ENCODE measurements around the gene MAPK4. TPM values are rescaled to one million over a fixed set of nuclear protein-coding genes. Genes with fewer than 3 reads are reported as not detected.

MAPK4 gene
- total RNA-seq, 1 experiment from 2014 or later = 0.21 TPM

DNA sequence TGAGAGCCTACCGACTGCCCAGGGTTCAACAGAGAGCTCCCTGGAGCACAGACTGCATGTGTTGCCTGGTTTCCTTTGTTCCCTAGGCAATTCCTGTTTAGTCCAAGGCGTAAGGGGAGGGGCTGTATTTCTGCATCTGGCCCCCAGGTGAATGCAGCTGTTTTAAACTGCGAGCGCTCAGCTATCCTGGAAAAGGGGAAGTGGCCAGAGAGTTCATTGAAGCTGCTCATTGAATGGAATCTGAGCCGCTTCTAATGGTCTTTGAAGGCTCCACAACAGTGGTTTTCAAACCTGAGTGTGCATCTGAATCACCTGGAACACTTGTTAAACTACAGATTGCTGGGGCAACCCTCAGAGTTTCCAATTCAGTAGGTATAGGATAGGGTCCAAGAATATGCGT, 18.1 kb downstream of the MAPK4 start:
- intact Hi-C loops (cut with micrococcal nuclease) = loop anchor here (2.0 to 10.0 kb wide), 2 partner anchors 67 to 207 kb away; no protein-coding TSS in a partner anchor
- Mint-ChIP-seq H3K27ac (ENCODE audit: low read depth, unreplicated experiment) (no peak overlapping the region), H3K27me3 (ENCODE audit: insufficient read depth, unreplicated experiment) (peaks cover 29% of the 10 kb centered on the region), H3K4me1 (ENCODE audit: insufficient read depth, unreplicated experiment) (peaks cover 9% of the 10 kb centered on the region), H3K4me3 (ENCODE audit: unreplicated experiment) (no peak overlapping the region), H3K9me3 (ENCODE audit: unreplicated experiment) (no peaks in the 10 kb centered on the region), H3K36me3 (ENCODE audit: insufficient read depth, unreplicated experiment) (no peaks in the 10 kb centered on the region)
- no peak for DNase-seq (ENCODE audit: unreplicated experiment)
- ChIA-PET POLR2A (no interaction called here), CTCF (interaction anchor here (0.7 kb wide), 3 partner anchors 10 to 934 kb away, joined by 3 to 4 read pairs (median 3); no protein-coding TSS in a partner anchor)
- TF ChIP-seq, protein P1, sequence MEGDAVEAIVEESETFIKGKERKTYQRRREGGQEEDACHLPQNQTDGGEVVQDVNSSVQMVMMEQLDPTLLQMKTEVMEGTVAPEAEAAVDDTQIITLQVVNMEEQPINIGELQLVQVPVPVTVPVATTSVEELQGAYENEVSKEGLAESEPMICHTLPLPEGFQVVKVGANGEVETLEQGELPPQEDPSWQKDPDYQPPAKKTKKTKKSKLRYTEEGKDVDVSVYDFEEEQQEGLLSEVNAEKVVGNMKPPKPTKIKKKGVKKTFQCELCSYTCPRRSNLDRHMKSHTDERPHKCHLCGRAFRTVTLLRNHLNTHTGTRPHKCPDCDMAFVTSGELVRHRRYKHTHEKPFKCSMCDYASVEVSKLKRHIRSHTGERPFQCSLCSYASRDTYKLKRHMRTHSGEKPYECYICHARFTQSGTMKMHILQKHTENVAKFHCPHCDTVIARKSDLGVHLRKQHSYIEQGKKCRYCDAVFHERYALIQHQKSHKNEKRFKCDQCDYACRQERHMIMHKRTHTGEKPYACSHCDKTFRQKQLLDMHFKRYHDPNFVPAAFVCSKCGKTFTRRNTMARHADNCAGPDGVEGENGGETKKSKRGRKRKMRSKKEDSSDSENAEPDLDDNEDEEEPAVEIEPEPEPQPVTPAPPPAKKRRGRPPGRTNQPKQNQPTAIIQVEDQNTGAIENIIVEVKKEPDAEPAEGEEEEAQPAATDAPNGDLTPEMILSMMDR (IDR thresholded peaks at IDR 0.05; ENCODE audit: unreplicated experiment) = no peak
- no TSS peak for BruUV-seq (replicated peaks)

DNA sequence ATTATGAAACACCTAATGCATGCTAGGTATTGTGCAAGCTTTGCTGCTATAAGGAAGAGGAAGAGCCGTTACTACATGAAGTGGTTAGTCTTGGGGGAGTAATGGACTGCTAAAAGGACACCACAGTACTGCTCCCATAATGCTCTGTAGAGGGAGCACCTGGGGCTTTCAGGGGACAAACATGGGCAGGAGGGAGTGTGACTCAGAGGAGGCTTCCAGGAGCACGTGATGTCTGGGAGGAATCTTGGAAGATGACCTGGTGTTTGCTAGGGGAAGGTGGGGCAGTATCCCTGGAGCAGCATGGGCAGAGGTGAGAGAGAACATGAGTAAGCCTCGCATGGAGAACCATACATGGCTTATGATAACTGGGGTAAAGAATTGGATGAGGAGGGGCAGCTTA, 18.8 kb downstream of the MAPK4 start:
- CTCF ChIA-PET = interaction anchor here (0.7 to 1.1 kb wide), 3 partner anchors 8 to 933 kb away, joined by 3 to 4 read pairs (median 3); no protein-coding TSS in a partner anchor
- no peak overlapping the region for H3K4me3 Mint-ChIP-seq (ENCODE audit: unreplicated experiment)
- peaks cover 25% of the 10 kb centered on the region for H3K27me3 Mint-ChIP-seq (ENCODE audit: insufficient read depth, unreplicated experiment)
- peak; percentile 86 for DNase-seq (ENCODE audit: unreplicated experiment)
- TF ChIP-seq, protein P1 (IDR thresholded peaks at IDR 0.05; ENCODE audit: unreplicated experiment) = no peak
- H3K4me1 Mint-ChIP-seq (ENCODE audit: insufficient read depth, unreplicated experiment) = peaks cover 9% of the 10 kb centered on the region
- intact Hi-C loops (cut with micrococcal nuclease) = loop anchor here (2.0 to 10.0 kb wide), 2 partner anchors 66 to 206 kb away; no protein-coding TSS in a partner anchor
- H3K27ac Mint-ChIP-seq (ENCODE audit: low read depth, unreplicated experiment) = peak overlapping the region; percentile 2
- no peaks in the 10 kb centered on the region for H3K9me3 Mint-ChIP-seq (ENCODE audit: unreplicated experiment)
- no peaks in the 10 kb centered on the region for H3K36me3 Mint-ChIP-seq (ENCODE audit: insufficient read depth, unreplicated experiment)
- BruUV-seq (replicated peaks) = no TSS peak
- POLR2A ChIA-PET = no interaction called here

DNA sequence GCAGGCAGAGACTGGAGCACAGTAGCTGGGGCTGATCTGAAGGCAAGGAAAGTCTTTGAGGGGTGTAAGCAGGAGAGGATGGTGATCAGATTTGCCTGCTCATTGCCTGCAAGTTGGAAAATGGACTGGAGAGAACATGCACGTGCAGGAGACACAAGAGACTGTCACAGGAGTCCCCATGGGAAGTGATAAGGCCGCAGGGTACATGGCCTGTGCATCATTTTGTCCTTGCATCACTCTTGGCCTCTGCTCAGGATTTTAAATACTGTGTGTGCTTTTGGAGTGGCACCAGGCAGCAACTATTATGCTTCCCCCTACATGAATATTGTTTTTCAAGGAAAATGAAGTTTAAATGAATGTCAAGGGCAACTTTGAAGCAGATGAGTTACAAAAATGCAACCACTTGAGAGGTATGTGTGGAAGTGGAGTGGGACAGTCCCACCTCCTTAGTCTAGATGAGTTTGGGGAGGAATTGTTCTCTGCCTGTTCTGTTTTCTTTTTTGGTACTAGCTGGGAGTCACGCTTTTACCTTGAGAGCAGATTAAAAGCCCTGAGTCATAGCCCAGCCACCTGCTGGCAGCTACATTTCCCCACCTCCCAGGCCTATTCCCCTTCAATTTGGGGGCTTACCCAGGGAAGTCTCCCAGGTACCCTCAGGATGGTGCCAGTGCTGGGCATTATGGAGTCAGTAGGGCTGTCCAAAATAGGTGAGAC, 19.3 kb downstream of the MAPK4 start:
- H3K27ac Mint-ChIP-seq (ENCODE audit: low read depth, unreplicated experiment) = peak overlapping the region; percentile 2
- no peaks in the 10 kb centered on the region for H3K36me3 Mint-ChIP-seq (ENCODE audit: insufficient read depth, unreplicated experiment)
- POLR2A ChIA-PET = no interaction called here
- CTCF ChIA-PET = interaction anchor here (0.5 to 1.1 kb wide), 2 partner anchors 9 to 457 kb away, joined by 3 read pairs; no protein-coding TSS in a partner anchor
- H3K4me3 Mint-ChIP-seq (ENCODE audit: unreplicated experiment) = no peak overlapping the region
- intact Hi-C loops (cut with micrococcal nuclease) = loop anchor here (2.0 to 10.0 kb wide), 2 partner anchors 66 to 206 kb away; no protein-coding TSS in a partner anchor
- TF ChIP-seq, protein P1 (IDR thresholded peaks at IDR 0.05; ENCODE audit: unreplicated experiment) = no peak
- no peak for DNase-seq (ENCODE audit: unreplicated experiment)
- H3K9me3 Mint-ChIP-seq (ENCODE audit: unreplicated experiment) = no peaks in the 10 kb centered on the region
- peaks cover 9% of the 10 kb centered on the region for H3K4me1 Mint-ChIP-seq (ENCODE audit: insufficient read depth, unreplicated experiment)
- BruUV-seq (replicated peaks) = no TSS peak
- H3K27me3 Mint-ChIP-seq (ENCODE audit: insufficient read depth, unreplicated experiment) = peaks cover 19% of the 10 kb centered on the region

DNA sequence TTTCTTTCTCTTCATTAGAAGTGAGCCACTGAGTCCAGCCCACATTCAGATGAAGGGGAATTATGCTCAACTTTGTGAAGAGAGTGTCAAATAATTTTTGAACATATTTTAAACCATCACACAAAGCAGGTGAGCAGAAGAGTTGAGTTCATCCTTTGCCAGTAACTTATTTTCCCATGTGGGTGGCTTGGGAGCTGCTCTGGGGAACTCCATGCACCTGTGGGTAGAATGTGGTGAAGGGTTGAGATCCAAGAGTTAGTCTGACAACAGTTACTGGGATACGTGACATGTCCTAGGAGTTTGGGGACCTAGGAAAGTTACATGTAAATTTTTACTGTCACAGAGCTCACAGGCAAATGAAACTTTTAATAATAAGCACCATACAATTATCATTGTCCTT, 21.6 kb downstream of the MAPK4 start:
- TF ChIP-seq, protein P1 (IDR thresholded peaks at IDR 0.05; ENCODE audit: unreplicated experiment) = no peak
- no peak overlapping the region for H3K4me3 Mint-ChIP-seq (ENCODE audit: unreplicated experiment)
- H3K9me3 Mint-ChIP-seq (ENCODE audit: unreplicated experiment) = no peaks in the 10 kb centered on the region
- H3K27ac Mint-ChIP-seq (ENCODE audit: low read depth, unreplicated experiment) = no peak overlapping the region
- POLR2A ChIA-PET = interaction anchor here (0.6 to 1.7 kb wide), 2 partner anchors 9 to 126 kb away, joined by 3 to 7 read pairs; no protein-coding TSS in a partner anchor
- peaks cover 4% of the 10 kb centered on the region for H3K36me3 Mint-ChIP-seq (ENCODE audit: insufficient read depth, unreplicated experiment)
- H3K27me3 Mint-ChIP-seq (ENCODE audit: insufficient read depth, unreplicated experiment) = peaks cover under 1% of the 10 kb centered on the region
- H3K4me1 Mint-ChIP-seq (ENCODE audit: insufficient read depth, unreplicated experiment) = peaks cover 9% of the 10 kb centered on the region
- CTCF ChIA-PET = interaction anchor here (0.5 to 0.9 kb wide), 3 partner anchors 9 to 357 kb away, joined by 3 to 5 read pairs (median 4); no protein-coding TSS in a partner anchor
- intact Hi-C loops (cut with micrococcal nuclease) = no loop called here
- BruUV-seq (replicated peaks) = no TSS peak
- DNase-seq (ENCODE audit: unreplicated experiment) = no peak
